GM18861 (cell line): Measurements from ENCODE around the gene PDXDC1.
"Not testable (repeated sequence)": the region's sequence is repeated elsewhere in the genome, so short reads cannot be mapped to it uniquely, and the experiment has no call there.

Experiments
- ATAC-seq: cut with Tn5 transposase; IDR thresholded peaks from one replicate; pipeline ENCODE4 v1.9.1; 2021; ENCODE audit not compliant: unreplicated experiment

The PDXDC1 gene, protein sequence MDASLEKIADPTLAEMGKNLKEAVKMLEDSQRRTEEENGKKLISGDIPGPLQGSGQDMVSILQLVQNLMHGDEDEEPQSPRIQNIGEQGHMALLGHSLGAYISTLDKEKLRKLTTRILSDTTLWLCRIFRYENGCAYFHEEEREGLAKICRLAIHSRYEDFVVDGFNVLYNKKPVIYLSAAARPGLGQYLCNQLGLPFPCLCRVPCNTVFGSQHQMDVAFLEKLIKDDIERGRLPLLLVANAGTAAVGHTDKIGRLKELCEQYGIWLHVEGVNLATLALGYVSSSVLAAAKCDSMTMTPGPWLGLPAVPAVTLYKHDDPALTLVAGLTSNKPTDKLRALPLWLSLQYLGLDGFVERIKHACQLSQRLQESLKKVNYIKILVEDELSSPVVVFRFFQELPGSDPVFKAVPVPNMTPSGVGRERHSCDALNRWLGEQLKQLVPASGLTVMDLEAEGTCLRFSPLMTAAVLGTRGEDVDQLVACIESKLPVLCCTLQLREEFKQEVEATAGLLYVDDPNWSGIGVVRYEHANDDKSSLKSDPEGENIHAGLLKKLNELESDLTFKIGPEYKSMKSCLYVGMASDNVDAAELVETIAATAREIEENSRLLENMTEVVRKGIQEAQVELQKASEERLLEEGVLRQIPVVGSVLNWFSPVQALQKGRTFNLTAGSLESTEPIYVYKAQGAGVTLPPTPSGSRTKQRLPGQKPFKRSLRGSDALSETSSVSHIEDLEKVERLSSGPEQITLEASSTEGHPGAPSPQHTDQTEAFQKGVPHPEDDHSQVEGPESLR

GRCh38 chr16:14974656-14975417 lies at the start of gene PDXDC1:
TSS of gene PDXDC1 (plus strand) at chr16:14975026. CDS start at chr16:14975200, 174 bp downstream.
- ATAC-seq: peak; percentile 85

DNA sequence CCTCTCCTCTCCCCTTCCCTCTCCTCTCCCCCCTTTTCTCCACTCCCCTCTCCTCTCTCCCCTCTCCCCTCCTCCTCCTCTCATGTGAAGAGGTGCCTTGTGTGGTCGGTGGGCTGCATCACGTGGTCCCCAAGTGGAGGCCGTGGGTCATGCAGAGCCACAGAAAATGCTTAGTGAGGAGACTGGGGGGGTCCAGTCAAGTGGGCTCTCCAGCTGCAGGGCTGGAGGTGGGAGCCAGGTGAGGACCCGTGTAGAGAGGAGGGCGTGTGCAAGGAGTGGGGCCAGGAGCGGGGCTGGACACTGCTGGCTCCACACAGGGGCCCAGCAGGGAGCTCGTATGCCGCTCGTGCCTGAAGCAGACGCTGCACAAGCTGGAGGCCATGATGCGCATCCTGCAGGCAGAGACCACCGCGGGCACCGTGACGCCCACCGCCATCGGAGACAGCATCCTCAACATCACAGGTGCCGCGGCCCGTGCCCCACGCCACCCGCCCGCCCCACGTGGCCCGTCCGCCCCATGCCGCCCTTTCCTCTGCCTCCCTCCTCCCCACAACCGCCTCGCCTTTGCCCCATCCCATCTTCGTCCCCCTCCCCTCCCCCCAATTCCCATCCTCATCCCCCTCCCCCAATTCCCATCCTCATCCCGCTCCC lies 46.6 kb upstream of the PDXDC1 start:
- ATAC-seq: not testable (repeated sequence)

DNA sequence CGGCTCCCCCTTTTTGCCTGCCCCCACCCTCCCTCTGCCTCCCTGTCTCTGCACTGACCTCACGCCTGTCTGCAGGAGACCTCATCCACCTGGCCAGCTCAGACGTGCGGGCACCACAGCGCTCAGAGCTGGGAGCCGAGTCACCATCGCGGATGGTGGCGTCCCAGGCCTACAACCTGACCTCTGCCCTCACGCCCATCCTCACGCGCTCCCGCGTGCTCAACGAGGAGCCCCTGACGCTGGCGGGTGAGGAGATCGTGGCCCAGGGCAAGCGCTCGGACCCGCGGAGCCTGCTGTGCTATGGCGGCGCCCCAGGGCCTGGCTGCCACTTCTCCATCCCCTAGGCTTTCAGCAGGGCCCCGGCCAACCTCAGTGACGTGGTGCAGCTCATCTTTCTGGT lies 45.6 kb upstream of the PDXDC1 start:
- ATAC-seq: not testable (repeated sequence)

- not testable (repeated sequence) for ATAC-seq
These were observed 44.6 kb upstream of the PDXDC1 start for GRCh38 chr16:14930246-14930645.

GRCh38 chr16:14930971-14931370 lies 43.9 kb upstream of the PDXDC1 start:
- not testable (repeated sequence) for ATAC-seq

DNA sequence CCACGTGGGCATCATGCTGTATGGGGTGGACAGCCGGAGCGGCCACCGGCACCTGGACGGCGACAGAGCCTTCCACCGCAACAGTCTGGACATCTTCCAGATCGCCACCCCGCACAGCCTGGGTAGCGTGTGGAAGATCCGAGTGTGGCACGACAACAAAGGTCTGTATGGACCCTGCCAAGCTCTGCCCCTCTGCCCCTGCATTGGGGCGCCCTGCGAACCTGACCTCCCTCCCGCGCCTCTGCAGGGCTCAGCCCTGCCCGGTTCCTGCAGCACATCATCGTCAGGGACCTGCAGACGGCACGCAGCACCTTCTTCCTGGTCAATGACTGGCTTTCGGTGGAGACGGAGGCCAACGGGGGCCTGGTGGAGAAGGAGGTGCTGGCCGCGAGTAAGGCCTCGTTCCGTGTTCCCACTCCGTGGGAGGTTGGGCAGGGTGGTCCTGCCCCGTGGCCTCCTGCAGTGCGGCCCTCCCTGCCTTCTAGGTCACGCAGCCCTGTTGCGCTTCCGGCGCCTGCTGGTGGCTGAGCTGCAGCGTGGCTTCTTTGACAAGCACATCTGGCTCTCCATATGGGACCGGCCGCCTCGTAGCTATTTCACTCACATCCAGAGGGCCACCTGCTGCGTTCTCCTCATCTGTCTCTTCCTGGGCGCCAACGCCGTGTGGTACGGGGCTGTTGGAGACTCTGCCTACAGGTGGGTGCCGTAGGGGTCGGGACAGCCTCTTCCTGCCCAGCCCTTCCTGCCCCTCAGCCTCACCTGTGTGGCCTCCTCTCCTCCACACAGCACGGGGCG lies 42.0 kb upstream of the PDXDC1 start:
- not testable (repeated sequence) for ATAC-seq

DNA sequence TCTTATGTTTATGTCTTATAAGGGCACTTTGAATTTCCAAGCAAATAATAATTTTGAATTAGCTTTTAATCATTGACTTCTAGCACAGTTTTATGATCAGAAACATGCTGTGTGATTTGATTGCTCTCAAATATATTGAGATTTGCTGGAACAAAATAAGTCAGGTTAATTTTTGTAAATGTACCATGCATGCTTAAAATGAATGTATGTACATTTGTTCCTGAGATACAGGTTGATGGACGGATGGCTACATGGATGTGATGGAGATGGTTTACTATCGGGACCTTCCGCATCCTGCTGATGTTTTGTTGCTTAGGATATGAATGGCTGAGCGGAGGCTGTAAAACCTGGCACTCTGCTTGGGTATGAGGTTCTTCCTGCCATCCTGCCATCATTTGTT lies 37.7 kb upstream of the PDXDC1 start, which contains the start of gene NPIPA1:
Gene NPIPA1, plus strand, starts transcription at position 301 of the 400 bp plus-strand sequence. Its CDS starts 0 bp downstream, at position 301.
- ATAC-seq: not testable (repeated sequence)

GRCh38 chr16:14937994-14938393 lies 36.8 kb upstream of the PDXDC1 start:
- ATAC-seq: not testable (repeated sequence)

DNA sequence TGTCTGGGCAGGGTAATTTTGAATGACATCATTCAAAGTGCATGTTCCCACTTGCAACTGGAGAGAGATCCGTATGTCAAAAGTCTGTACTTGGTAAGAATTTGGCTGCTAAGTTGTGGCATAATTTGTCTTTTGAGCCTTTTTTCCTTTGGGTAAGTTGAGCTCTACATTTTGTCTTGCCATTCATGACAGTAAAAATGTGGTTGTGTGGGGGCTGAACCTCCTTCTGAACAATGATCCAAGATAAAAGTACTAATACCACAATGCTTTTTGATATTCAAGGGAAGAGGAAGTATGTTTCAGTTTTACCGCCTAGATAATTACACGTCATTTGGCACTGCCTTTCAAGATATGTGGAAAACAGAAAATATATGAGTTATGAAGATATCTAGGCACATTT lies 32.1 kb upstream of the PDXDC1 start:
- ATAC-seq: not testable (repeated sequence)

DNA sequence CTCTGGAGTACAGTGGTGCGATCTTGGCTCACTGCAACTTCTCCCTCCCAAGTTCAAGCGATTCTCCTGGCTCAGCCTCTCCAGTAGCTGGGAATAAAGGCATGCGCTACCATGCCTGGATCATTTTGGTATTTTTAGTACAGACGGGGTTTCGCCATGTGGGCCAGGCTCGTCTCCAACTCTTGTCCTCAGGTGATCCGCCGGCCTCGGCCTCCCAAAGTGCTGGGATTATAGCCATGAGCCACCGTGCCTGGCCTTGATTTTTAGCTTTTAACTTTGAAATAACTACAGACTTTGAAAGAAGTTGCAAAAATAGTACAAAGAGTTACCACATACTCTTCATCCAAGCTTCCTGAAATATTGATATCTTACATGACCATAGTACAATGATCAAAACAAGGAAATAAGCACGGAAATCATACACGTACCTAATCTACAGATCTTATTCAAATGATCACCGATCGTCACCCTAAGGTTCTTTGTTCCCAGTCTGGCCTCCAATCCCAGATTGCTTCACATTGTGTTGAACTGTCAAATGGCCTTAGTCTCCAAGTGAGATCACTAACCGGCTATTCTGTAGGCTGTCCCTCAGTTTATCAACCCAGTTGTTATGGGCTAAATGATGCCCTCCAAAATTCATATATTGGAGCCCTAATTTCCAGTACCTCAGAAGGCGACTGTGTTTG lies 19.1 kb upstream of the PDXDC1 start:
- ATAC-seq: no peak

- ATAC-seq: no peak
These were observed 17.1 kb upstream of the PDXDC1 start for GRCh38 chr16:14957576-14958322.

- no peak for ATAC-seq
These were observed 16.6 kb upstream of the PDXDC1 start for GRCh38 chr16:14958323-14958600.

DNA sequence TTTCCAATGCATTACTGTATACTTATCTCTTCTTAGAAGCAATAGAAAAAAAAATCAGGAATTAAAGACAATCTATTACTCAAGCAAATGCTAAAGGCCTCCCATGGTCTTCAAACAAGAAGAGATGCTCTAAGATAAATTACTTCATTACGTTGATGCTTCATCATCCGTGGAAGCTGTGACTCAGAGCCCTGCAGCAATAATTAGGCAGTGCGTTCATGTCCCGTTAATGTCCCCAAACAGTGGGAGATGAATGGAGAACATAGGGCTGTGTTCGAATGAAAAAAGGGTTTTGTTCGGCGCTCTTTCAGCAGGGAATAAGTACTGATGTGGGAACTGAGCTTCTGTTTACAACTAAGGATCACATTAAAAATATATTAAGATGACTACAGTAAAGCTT lies 15.9 kb upstream of the PDXDC1 start:
- no peak for ATAC-seq

DNA sequence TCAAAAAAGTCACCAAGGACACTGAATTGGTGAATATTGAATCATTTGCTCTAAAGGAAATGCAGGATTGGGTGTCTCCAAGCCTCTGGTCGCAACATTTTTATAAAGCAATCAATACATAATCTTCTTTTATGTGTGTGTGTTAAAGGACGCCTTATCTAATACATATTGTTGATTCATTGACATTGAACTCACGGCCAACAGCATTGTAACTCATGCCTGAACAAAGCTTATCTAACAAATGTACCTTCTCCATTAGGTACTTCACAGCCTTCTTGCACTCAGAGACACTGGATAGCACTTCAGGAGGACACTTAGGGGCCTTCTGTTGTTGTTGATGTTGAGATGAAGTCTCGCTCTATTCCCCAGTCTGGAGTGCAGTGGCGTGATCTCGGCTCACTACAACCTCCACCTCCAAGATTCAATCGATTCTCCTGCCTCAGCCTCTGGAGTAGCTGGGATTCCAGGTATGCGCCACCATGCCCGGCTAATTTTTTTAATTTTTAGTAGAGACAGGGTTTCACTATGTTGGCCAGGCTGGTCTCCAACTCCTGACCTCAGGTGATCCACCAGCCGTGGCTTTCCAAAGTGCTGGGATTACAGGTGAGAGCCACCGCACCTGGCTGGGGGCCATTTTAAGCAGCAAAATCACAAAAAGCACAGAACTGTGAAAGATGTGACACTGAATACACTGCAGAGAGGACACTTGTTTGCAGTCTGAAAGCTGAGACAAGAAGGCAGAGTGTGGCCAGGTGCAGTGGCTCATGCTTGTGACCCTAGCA lies 13.2 kb upstream of the PDXDC1 start:
- ATAC-seq: no peak

DNA sequence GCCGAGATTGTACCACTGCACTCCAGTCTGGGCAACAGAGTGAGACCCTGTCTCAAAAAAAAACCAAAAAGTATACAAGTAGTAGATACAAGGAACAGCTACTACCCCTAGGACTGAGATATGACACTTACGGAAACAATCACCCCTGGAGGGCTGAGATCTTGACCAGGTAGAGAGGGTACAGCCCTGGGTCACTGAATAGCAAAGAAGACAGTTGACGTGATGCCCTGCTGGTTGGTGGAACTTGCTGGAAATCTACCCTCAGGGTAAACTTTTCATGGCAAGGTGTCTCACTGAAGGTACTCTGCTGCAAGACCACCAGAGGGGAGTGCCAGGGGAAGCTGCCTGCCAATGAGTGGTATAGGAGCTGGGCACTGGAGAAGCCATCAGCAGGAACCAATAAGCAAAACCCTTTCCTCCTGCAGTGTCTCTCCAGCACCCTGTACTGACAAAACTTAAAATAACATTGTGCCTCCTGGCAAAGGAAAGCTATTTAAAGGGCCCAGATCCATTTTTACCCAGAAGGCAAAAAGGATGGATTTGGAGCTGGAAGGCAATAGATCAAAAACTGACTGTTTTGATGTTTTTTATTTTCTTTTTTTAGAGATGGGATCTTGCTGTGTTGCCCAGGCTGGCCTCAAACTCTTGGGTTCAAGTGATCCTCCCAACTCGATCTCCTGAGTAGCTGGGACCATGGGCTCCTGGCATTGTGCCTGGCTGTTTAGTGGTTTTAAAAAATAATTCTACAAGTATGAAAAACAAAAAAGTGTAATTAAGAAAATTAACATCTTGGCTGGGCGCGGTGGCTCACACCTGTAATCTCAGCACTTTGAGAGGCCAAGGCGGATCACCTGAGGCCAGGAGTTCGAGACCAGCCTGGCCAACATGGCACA lies 11.3 kb upstream of the PDXDC1 start:
- ATAC-seq: no peak

GRCh38 chr16:14965328-14965727 lies 9.5 kb upstream of the PDXDC1 start:
- ATAC-seq: no peak

DNA sequence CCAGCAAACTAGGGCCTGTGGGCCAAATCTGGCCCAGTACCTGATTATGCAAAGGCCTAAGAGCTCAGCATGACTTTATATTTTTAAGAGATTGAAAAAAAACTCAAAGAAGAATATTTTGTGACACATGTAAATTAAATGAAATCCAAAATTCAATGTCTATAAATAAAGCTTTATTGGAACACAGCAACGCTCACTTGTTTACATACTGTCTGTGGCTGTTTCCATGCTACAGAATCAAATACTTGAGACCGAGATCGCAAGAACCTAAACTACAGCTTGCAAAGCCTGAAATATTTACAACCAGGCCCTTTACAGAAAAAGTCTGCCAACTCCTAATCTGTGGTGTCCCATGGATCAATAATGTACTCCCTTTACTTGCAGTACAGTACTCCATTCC lies 5.0 kb upstream of the PDXDC1 start:
- not testable (repeated sequence) for ATAC-seq
